Germinal center (tissue), 1 donor: ENCODE measurements around the gene PRR7.
A peak's percentile ranks its signal among the peaks of the same experiment; 100 is the strongest.

Experiments used
- DNase-seq: peaks from one replicate; pipeline ENCODE4 v3.0.0; 2012; ENCODE audit warnings: mixed read lengths, low spot score

PRR7 gene

DNA sequence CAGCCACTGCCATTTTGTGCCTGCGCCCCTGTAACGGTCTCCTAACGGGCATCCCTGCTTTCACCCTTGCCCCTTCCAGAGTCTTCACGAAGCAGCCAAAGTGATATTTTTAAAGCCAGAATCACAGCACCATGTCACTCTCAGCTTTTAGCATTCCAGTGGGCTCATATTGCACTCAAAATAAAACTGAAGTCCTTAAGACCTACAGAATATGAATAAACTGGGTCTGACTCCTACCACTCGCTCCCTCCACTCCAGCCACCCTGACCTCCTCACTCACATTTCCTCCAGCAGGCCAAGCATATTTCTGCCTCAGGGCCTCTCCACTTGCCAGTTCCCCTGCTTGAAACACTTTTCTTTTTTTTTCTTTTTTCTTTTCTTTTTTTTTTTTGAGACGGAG is 53.2 kb downstream of the PRR7 start:
- DNase-seq, result no peak

GRCh38 chr5:177500685-177501522 is 54.3 kb downstream of the PRR7 start:
- DNase-seq, result peak; percentile 73

DNA sequence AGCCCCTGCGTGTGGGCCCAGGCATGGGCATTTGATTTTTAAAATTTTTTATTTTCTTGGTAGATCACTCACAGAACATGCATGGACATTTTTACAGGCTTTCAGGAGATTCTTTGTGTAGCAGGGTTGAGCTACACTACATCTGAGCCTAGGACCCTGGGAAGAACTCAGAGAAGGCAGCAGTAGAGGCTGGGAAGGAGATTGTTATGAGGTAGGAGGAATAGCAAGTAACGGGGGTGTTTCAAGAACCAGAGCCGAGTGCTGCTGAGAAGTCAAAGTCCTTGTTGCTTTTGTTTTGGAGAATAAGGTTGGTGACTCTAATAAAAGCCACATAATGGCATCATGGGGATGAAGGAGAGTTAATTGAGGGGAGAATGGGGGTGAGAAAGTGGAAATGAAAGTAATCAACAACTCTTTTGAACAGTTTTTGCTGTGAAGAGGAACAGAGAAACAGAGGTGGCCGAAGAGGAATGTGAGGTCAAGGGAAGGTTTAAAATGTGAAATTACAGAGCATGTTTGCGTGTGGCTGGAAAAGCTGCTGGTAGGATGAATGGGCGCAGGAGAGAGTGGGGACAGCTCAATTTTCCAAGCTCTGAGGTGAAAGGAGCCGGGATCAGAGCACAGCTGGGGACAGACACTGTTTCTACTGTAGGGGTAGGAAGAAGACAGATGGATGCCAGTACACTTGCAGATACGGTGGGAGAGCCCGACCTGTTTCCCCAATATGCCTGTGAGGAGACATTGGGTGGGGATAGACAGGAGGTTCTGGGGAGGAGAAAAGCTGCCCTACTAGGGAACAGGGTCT is 55.5 kb downstream of the PRR7 start:
- no peak for DNase-seq

- DNase-seq, result no peak
Observed at GRCh38 chr5:177502886-177503285, 56.3 kb downstream of the PRR7 start.

- DNase-seq, result no peak
Observed at GRCh38 chr5:177503351-177504085, 56.9 kb downstream of the PRR7 start.

DNA sequence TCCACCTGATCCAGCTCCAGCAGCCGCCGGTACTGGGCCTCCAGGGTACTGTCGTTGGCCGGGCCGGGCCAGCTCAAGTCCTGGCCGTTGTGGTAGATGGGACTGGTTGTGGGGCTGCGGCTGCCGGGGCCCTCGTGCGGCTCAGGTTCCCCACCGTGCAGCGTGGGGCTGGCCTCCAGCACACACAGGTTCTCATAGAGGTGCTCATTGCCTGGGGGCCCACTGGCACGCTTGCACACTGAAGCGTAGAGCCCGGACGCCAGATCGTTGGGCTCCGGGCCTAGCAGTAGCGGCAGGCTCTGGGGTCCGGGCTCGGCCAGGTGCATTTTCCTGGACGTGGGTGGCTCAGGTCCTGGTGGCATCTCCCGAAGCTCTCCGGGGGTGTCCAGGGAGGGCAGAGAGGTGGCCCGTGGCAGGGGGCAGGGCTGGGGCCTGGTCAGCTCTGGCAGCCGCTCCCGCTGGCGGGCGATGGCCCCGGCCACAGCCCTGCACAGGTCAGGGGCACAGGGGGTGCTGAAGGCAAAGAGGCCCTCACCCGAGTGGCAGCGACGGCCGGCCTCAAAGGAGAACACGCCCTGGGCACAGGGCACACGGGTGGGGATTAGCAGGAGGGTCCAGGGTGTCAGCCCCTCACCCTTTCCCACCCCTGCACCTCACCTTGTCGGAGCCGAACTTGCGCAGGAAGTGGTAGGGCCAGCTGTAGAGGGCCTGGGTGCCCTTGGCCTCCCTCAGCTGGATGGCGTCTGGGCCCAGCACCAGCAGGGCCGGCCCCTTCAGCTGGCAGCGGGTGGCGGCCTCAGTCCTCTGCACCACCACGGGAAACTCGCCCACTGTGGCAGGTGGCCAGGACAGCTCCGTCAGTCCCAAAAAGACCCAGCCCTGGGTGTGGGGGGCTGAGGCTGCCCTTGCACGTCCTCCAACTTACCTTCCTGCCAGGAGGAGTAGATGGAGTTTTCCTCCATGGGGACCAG is 57.8 kb downstream of the PRR7 start:
- DNase-seq, result no peak

DNA sequence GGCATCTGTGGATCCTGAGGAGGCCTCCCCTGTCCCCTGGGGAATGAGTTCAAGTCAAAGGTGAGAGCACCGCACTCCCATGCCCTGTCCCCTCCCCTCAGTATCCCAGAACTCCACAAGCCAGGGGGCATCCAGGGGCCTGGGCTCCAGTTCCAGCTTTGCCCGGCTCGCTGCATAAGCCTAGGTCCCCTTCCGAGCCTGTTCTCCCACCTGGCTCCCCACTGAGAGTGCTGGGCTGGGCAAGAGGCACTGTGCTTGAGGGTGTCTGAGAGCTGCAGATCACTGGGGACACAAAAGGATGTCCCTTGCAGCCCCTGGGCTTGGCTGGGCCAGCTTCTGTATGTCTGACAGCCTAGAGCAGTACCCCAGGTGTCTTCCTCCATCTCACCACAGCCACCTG is 58.5 kb downstream of the PRR7 start:
- no peak for DNase-seq
